ENCODE data around the gene HEPACAM2.

The HEPACAM2 gene

GRCh38 chr7:93226310-93226709, at the start of gene HEPACAM2:
Gene HEPACAM2 (minus strand): TSS chr7:93226469.
- no peak for DNase-seq

GRCh38 chr7:93265220-93265619, 39.0 kb upstream of the HEPACAM2 start:
- DNase-seq: no peak

DNA sequence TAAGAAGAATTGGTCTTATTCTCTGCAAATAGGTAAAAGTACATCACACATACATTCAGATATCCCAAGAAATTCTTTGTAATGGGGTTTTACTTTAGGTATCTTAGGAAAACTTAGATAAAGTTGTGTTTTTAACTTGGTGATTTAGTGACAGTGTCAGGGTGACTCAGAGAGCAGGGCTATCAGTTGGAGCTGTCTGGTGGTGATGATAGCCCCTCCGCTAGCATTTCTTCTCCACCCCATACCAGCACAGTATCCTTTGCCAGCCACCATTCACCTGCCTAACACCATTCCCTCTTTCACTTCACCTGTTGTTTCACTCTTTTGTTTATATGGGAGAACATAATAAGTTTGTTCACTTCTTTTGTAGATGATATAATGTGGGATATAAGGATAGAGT, 36.3 kb upstream of the HEPACAM2 start:
- DNase-seq: no peak

- DNase-seq: no peak
Observed at GRCh38 chr7:93258661-93259060, 32.4 kb upstream of the HEPACAM2 start.

GRCh38 chr7:93249491-93250148, 23.4 kb upstream of the HEPACAM2 start:
- no peak for DNase-seq

- DNase-seq: no peak
Observed at GRCh38 chr7:93245525-93246432, 19.5 kb upstream of the HEPACAM2 start.

DNA sequence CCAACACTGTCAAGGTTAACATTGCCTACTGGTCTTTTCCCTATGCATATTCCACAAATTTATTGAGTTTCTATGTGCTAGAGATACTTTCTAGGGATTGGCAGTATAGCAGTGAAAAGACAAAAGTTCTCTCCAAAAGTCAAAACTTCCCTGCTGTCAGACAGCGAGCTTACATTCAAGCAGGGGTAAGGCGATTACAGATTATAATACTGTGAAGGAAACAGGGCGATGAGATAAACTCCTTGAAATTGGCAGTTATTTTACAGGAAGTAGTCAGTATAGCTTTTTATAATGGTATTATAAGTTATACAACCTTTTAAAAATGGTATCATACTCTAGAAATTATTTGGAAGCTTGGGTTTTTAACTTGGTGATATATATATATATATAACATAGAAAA, 15.8 kb upstream of the HEPACAM2 start:
- no peak for DNase-seq

DNA sequence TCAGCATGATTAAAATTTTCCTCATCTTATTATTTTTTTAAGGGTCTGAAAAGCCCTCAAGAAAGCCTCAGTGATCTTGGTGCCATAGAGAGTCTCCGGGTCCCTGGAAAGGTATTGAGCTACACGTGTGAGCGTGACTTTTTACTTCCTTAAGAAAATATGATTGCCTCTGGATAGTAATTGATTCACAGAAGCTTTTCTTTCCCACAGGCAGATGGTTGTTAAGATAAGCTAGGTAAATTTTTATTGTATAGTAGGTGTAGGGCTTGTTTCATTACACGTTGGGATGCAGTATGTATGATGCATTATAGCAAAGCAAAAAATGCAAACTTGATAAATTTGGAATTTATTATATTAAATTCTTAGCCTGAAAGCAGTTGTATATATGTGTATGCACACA, 13.6 kb upstream of the HEPACAM2 start:
- DNase-seq: no peak

GRCh38 chr7:93238748-93239147, 12.5 kb upstream of the HEPACAM2 start:
- no peak for DNase-seq

GRCh38 chr7:93238131-93238530, 11.9 kb upstream of the HEPACAM2 start:
- DNase-seq: no peak

- DNase-seq: no peak
Observed at GRCh38 chr7:93235541-93235940, 9.3 kb upstream of the HEPACAM2 start.

DNA sequence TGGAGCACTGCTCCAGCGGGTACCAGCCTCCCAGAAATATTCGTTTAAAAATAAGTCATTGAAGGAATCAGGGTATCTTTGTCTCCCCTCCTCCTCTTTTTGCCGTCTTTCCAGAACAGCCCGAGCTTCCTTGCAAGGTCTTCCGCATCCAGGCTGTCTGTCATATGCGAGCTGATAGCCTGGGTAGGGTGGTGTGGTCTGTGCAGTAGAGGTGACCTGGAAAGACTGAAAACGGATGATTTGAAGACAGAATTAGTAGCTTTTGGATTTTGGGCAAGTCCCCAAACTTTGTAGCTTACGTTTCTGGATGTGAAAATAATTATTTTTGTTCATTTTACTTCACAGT, 6.4 kb upstream of the HEPACAM2 start:
- no peak for DNase-seq

DNA sequence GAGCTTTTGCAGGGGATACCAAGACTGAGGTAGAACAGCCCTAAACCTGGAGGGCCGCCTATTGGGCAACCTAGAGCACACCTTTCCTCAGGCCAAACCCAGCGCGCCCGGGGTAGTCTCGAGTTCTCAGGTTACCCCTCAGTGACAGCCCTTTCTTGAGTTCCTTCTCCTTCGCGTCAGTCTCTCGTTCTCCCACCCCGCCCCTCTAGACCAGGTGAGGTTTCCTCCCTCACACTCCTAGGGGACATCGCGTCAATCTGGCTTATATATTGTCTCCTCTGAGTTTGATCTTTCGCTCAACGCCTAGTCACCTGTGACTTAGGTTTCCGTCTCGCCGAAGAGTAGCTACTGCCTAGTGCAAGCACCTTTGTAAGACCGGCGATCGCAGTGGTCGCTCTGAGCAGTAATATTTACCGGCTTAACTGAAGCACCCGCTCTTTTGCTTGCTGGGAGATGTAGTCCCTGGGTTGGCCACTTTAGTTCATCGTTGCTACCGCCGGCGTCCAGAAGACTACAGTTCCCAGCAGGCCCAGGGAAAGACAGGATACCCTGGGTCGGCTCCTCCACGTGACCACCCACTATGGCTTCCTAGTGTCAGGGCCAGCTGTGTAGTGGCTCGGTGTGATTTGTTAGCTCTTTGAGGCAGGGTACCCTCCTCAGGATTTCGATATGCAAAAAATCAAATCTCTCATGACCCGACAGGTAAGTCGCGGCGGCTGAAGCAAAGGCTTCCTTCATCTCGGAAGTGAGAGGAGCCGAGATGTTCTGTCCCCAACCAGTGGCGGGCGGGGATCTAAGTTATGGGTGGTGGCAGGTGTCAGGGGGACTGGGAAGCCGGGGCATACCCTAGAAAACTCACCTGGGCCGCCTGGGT, 5.8 kb upstream of the HEPACAM2 start, which contains the start of gene VPS50:
TSS of gene VPS50 (plus strand) at position 568 of the 874 bp plus-strand sequence. CDS start at position 670, 102 bp downstream.
- DNase-seq: peak; percentile 87

GRCh38 chr7:93231259-93231658, 5.0 kb upstream of the HEPACAM2 start:
- no peak for DNase-seq

GRCh38 chr7:93228302-93228701, 2.0 kb upstream of the HEPACAM2 start:
- DNase-seq: no peak

GRCh38 chr7:93219868-93220267, 6.4 kb downstream of the HEPACAM2 start:
- DNase-seq: no peak

DNA sequence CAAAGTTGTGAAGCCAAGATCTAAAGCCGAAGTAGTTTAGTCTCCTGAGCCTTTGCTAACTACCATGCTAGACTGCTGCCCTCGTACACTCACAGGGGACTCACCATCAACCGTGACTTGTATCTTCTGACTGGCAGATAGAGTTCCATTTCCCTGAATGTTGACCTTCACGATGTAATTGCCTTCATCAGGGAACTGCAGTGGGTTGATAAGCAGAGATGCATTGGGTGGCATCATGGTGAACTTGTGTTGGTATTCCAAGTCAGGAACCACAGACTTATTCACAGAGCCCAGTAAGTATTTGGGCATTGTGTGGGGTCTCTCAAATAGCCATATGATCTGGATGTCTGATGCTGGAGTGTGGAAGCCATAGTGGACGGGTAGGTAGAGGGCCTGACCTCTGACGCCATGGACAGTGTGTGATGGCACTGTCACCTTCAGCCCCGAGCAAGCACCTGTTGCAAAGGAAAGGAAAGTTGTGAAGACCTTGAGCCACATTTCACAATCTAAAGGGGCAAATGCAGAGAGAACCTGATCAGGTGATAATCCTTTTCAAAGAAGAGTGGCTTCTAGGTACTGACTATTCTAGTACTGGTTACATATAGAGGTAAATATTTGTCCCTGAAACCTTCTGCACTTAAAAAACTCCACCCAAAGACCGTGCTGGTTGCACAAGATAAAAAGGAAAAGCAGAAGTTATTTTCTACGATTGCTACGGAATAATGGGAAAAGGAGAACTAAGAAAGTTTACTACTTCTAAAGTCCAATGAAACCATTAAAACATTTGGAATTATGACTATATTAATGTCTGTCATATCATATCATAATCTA, 7.1 kb downstream of the HEPACAM2 start:
- no peak for DNase-seq

DNA sequence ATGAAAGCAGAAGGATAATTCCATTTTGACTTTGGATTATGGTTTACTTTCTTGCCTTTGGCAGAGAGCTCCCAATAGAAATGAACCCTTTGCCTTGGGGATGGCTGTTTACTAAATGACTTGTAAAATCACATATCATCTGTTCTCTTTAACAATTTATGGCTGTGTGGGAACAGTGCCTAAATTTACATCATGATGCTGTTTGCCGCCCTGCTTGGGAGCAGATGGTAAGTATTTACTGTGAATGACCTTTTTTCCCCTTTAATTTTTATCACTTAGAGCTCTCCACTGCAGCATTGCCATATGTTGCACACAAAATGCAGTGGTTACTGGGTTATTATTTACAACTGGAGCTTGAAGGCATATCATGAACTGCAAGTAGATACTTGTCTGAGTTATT, 13.4 kb downstream of the HEPACAM2 start:
- no peak for DNase-seq

DNA sequence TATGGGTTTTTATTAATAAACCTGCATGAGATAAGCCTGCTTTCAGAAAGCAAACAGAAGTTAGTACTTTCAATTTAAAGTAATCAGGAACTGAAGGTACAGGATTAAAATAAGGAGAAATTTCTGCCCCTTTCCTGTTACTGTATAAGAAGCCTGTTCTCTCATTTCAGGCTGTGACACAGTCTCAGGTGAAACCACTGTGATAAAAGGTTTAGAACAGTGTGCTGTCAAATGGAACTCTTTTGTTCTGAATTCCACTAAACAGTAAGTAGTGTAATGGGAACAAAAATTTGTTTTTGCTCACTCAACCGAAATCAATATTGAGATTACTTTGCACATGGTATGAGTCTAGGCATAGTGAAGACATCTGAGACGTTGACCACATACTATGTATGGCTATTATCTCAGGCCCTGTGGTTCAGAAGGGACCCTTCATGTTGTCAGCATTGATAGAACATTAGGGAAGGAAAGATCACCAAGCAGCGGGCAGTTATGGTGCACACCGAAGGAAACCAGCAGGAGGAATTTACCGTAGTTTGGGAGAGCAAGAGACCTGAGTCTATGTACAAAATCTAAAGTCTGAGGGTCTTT, 14.9 kb downstream of the HEPACAM2 start:
- DNase-seq: no peak

GRCh38 chr7:93205046-93205445, 21.2 kb downstream of the HEPACAM2 start:
- DNase-seq: no peak

DNA sequence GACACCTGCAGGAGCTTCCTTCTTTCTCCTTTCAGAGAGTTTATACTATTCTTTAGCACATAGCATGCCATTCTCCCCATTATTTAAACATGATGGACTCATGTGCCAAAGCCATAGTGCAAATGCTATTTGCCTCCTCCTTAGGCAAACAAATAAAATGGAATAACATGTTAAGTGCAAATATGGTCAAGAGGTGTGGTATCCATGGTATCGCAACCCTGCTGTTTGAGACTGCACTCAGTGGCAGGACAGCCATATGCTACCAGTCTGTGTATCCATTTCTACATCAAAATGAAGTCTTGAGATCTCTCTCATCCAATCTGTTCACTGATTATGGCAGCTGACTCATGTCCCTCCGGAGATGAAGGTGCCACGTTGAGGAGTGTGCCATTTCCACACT, 22.8 kb downstream of the HEPACAM2 start:
- DNase-seq: no peak
